HG03196 (cell line): Measurements from ENCODE around the gene TP63.

Source experiments
- ATAC-seq: cut with Tn5 transposase; IDR thresholded peaks from one replicate; pipeline ENCODE4 v1.9.1; 2021; ENCODE audit not compliant: unreplicated experiment

TP63 gene

DNA sequence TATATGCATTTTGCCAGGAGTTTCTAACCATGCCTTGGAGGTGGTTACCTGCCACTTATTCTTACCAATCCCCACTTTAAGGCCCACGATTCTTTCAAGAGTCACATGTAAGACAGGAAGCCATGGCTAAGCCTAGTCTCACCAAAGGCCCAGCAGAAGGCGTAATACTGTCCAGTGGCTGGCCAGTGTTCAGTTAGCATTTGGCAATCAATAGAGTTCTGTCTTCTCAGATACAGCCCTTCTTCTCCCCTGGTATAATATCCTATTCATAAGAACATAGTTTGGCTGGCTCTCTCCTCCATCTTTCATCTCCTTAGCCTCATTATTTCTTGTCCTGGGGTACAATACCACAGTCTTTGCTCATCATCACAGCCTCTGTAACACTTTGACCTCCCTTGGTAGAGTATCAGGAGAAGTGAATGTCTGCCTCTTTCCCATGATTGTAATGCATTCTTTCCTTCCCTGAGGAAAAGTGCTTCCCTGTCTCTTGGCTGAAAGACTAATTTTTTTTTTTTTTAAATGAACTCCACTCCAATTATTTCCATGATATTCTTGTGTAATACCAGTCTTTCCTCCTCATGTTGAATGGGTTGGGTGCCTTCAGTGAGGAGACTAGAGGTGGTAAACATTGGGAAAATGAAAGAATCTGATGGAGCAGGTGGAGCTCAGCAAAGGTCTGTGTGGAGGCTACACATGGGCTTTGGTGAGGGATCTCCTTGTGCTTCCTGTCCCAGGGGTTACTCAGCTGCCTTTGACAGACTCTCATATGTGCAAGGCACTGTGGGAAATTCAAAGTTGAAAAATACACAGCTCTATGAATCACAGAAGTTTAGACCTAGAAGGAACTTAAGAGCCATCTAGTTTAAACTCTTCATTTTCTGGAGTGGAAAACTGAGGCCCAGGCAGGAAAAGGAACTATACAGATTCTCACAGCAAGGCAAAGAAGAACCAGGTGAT, 271.3 kb downstream of the TP63 start:
- ATAC-seq = no peak

DNA sequence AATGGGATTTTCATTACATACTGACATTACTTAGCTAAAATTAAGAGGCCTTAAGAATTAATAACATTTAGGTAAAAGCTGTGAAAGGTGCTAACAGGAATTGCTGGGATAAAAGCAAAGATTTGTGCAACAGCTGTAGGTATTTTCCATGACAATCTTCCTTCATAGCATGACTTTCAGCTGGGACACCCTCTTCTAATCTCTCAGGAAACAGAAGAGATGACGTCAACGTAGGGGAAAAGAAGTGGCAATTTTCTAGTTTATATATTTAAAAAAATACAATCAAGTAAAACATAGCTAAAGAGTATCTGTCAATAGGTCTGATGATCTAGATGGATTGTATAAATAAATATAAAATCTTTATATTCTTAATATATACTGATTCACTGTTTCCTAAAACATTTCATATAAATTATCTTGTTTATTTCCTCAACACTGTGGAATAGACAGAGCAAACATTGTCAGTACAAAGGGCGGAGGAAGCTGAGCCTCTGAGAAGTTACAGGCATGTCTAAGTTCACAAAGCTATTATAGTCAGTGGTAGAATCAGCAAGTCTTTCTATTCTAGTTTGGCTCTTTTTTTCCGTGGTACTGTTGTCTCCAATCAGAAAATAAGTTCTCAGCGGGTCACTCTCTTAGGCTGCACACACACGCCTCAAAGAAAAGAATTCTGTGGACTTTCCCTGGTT, 272.5 kb downstream of the TP63 start:
- no peak for ATAC-seq

DNA sequence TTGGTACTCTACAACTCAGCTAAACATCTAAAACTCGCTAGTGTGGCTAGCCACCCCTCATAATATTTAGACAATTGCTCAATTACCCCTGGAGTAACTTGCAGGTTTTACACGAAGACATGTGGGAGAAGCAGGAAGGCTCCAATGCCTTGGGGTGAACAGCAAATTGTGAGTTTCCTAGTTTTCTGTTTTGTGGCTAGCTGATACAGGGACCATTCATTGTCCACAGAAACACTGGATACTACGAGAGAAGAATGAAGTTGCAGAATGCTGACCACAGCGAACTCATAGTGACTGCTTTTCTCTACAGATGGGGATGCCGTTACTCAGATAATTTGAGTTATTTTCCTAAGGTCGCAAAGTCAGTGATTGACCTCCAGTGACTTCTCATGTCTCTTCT, 276.6 kb downstream of the TP63 start:
- ATAC-seq = no peak

DNA sequence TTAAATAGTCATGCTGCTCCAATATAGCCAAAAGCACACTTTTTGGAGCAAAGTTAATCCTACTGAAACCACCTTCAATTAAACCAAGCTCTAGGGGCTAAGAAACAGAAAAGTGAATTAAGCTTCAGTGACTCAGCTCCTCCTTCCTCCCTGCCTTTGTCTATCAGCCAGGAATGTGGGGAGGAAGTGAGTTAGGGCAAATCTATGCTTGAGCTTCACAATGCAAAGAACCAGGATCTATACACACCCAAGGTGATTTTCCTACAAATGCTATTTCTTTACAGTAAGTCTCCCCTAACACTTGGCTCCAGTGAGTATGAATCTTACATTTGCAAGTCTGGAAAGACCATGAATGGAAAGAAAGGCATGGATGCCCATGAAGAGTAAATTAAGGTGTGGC, 277.5 kb downstream of the TP63 start:
- no peak for ATAC-seq

DNA sequence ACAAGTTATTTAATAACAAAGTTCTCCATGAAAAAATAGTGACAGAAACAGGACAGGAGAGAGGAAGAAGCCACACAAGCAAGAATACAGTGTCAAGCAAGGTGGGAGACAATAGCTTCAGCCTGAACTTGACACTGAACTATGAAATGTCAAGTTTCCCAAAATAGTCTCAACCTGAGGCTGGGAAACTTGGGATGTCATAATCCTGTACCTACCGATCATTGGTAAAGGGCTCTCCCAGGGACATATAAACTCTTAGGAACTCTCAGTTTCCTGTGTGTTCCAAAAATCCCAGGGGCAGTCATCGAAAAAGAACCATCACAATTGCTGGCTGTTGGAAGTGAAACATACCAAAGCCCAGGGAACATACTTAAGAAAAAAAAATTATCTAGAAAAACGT, 277.9 kb downstream of the TP63 start:
- ATAC-seq = no peak

DNA sequence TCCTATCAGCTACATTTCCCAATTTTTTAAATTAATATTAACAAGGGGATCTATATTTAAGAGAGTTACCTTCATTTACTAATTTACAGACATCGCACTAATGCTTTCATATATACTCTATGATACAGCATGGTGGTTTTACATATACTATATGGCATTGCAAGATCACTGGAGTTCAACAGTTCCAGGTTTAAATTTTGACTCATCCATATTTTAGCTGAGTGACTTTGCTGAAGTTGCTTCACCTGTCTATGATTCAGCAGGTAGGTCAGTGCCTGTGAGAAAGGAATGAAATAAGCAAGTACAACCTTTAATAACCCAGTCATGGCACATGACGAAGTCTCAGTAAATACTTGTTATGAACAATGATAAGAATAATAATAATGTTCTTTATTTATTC, 278.4 kb downstream of the TP63 start:
- no peak for ATAC-seq

DNA sequence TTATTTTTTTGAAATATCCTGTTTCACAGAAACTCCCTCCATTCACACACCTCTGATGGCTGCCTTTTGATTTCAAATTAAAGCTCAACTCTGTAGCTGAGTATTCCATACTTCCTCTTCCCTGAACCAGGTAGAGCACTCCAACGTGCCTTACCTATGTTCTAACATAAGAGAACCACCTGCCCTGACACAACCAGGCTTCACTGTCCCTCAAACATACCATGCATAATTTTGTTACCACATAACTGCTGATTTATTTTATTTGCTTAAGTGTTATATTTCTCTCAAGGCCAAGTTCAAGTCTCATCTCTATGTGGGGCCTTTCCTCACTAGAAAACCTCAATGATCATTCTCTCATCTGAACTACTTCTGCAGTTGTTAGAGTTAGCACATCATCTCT, 279.8 kb downstream of the TP63 start:
- ATAC-seq = no peak

DNA sequence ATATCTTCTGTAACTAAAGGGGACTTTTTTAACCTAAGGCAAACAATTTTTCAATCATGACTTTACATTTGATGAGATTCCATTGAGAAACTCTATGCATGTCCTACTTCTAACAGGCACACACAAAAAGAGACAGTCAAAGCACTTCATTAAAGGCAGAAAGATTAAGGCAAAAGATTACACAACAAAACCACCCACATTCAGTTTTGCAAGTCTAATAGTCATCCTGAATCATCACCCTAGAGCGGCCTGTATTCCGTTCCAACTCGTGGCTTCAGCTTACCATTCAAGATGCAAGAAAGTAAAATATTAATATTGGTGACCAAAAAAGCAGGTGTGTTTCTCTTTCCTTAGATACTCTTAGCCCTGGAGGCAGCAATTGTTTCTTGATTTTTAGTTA, 283.6 kb downstream of the TP63 start:
- ATAC-seq = no peak

DNA sequence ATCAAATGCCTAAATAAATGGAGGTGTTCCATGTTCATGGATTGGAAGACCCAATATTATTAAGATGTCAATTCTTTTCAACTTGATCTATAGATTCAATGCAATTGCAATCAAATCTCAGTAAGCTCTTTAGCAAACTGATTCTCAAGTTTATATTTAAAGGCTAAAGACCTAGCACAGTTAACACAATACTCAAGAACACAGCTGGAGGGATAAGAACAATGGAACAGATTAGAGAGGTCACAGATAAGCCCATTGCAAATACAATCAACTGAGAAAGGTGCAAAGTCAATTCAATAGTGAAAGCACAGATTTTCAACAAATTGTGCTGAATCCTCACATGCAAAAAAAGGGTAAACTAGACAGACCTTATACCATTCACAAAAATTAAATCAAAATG, 290.6 kb downstream of the TP63 start:
- ATAC-seq = no peak

DNA sequence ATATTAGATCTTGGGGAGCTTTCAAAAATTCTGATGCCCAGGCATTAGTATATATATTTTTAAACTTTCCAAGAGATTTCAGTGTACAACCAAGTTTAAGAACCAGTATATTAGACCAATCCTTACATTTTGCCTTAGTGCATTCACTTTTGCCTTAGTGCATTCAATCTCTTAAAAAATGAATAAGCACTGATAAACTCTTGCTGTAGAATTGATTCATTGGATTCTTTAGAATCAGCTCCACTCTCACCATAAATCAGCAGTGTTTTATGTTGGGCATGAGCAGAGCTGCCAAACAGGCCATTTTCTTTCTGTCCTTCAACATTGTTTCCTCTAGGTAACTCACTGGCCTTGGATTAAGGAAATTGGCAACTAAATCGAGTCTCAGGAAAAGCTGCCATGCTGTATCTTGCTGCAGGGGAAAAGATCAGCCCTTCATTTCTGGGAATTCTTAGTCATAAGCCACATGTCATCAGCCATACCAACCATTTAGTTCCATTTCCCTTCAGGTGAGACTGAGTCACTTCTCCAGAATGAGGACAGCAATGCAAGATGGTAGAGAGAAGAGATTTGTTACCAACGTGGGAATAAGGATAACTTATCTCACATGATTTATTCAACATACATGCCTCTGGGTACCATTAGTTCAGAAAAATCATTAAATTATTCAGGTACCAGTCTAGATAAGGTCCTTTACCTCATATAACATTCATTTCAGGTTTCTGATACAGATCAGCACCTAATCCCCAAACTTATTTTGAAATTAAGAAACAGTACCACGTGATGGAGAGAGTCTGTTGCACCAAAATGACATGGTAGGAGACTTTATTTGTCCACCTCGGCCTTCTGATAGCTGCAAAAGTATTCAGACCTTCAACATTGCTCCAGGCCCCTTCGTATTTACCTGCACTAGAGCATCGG, 297.0 kb downstream of the TP63 start:
- no peak for ATAC-seq

DNA sequence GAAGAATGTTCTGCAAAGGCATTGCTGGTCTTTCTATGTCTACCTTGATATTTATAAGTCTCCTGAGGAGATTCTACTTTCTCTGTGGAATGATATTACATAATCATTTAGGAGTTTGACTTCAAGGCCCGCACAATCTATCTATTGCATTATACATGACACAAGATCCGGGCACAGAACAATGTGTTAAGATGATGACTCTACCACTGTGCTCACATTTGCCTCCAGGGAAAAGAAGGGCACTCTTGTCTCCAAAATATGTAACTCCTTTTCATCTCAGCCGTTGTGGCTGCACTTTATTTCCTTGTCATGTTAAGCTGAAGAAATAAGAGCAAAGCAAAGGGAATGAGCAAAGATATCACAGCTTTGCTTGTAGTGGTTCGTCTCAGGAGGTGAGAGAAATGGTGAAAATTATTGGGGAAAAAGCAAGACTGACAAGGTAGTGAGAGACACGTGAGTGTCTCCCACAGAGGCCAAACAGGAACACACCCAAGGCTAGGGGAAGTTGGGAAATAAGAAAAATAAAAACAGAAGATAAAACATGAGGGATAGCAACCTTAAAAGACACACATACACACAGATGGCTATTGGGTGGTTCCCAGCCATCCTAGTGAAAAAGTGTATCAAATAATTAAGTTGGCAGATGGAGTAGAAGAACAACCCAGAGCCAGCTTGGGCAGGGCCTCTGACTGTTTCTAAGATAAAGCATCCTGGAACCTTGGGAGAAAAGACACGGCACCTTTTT, 305.2 kb downstream of the TP63 start:
- ATAC-seq = no peak

DNA sequence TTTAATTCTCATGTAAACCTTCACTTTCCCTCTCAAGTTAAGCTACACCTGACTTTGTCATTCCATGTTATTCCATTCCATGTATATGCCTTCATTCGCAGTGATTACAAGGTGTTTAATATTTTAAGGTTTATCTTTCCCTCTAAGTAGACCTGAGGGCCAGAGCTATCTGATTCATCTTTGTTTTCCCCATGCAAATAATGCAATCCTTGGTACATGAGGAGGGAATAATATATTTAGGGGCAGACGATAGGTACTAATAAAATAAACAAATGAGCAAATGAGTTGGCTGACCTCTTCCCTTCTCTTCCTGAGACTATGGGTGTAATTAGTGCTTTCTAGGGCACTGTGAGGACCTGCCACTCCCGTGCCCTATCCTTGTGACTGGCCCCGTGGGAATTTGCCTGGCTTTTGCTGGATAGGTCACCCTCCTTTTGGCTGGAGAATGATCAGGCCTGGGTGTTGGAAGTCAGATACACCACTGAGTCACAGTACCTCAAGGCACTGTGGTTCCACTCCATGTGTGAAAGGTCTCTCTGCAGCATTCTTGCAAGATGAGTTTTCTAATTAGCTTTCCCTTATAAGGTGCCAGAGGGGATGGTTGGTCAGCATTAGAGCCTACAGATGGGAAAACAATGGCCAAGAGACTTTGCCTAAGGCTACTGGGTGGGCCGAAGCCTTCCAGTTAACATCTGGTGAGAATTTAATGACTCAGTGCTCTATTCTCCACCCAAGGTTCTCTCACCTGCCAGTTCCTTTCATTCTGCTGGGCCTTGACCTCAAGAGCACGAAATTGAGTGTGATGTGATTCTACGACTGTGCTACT, 306.3 kb downstream of the TP63 start:
- ATAC-seq = no peak

DNA sequence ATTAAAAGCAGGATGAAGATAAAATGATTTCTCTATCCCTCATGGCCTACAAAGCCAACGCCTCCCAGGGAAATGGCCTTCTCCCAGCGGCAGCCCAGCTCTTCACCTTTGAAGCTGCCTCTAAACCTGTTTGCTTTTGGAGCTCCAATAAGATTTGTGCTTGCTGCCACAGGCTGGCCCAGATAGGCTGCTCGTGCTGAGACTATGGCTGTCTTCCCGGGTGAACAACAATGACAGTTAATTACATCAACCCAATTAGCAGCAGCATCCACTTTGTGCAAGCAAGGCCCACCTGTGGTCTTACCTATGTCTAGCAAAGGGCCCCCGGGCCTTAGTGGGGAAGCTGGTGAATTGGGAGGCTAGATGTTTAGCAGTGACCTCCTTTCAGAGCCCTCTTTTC, 309.9 kb downstream of the TP63 start:
- no peak for ATAC-seq

DNA sequence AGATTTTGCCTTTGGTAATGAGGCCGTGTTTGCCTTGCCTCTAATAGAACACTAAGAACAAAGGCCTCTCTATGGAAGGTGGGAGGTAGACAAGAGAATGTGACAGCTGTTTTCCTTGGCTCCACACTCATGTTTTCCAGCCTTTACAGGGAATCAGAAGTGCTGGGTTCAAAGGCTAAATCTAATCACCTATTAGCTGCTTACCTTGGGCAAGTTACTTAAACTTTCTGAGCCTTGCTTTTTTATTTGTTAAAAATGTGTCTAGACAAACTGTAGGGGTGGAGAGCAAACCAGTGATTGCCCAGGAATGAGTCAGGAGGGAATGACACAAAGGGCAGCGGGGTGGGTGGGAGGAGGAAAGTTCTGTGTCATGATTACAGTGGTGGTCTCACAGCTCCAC, 310.5 kb downstream of the TP63 start:
- ATAC-seq = no peak

DNA sequence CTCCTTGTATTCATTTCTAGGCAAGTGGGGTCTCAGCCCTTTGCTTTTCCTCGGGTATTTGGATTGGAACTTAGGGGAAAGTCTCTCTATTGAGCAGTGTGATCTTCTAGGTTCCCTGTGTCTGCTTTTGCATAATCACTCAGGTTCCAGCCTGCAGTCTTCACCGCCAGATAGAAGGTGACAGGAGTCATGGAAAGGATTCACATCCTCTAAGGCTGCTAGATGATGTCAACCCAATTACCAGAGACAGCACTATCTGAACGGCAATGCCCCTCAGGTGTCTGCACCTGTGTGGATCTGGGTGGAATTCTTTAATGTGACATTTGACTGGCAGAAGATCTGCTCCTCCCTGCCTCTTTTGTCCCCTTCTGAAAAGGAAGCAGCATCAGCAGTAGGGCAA, 311.8 kb downstream of the TP63 start:
- ATAC-seq = no peak

DNA sequence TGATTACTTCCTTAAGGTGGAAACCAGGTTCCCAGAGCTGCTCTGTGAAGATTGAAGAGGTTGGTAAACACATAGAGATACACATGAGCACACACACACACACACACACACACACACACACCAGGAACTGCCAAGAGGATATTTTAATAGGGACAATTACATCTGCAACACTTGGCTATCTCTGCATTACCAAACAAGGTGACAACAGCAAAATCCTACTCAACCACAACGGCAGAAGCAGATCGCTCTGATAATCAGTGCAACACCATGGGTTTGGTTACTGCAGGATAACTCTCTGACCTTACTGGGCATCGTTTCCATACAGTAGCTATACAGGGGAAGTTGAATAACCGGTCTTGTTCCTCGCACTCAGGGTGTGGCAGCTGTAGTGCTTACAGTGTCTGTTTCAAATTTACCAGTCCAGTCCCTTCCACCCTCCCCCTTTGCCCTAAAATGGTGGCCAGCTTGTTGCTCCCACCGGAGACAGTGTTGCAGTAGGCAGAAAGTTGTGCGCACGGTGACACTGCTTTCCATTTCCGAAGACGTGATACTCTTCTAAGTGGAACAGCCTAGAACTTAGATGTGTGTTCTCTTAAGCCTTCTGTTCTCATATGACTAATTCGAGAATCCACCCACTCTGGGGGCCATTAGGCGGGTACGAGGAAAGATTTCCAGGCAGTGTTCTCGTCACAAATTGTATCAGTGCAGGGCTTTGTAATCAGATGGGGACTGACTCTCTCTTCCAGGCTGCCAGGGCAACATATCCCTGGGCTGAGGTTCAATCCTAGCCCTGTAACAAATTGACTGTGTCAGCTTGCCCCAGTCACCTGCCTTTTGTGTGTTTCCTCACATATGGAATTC, 313.3 kb downstream of the TP63 start:
- ATAC-seq = no peak

DNA sequence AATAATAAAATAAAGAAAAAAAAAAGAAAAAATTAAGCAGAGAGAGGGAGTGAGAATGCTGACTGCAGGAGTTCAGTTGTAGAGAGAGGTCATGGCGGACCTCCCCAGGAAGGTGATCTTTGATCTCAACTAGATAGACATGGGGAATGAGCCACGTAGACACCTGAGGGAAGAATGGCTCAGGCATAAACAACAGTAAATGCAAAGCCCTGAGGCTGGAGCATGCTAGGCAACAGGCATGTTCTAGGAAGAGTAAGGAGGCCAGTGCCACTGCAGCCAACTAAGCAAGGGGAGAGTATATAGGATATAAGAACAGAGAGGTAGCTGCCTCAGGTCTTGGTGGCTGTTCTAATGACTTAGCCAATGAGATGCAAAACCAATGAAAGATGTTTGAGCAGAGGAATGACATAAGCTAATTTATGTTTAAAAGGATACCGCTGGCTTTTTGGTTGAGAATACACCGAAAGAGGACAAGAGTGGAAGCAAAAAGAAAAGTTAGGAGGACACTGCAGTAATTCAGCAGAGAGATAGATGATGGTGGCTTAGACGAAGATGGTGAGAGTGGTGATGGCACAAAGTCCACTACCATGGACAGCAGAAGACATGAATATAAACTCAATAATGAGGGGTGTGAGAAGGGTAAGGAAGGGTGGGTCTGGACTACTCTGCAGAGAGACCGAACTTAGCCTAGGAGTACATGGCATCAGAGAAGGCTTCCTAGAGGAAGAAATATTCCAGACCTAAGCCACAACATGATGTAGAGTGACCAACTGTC, 314.9 kb downstream of the TP63 start:
- ATAC-seq = no peak
